ENCODE results near the gene PHETA1.
"Not testable (repeated sequence)": the region's sequence is repeated elsewhere in the genome, so short reads cannot be mapped to it uniquely, and the experiment has no call there.

PHETA1 gene

GRCh38 chr12:111347891-111348644 is 20.8 kb downstream of the PHETA1 start:
- no peak for DNase-seq

GRCh38 chr12:111344254-111344875 is 24.5 kb downstream of the PHETA1 start:
- DNase-seq, result no peak

GRCh38 chr12:111343181-111343580 is 25.7 kb downstream of the PHETA1 start:
- no peak for DNase-seq

GRCh38 chr12:111342376-111342775 is 26.5 kb downstream of the PHETA1 start:
- no peak for DNase-seq

- no peak for DNase-seq
Observed at GRCh38 chr12:111341426-111342065, 27.3 kb downstream of the PHETA1 start.

GRCh38 chr12:111340680-111341079 is 28.2 kb downstream of the PHETA1 start:
- DNase-seq, result not testable (repeated sequence)

GRCh38 chr12:111340231-111340630 is 28.7 kb downstream of the PHETA1 start:
- DNase-seq, result no peak

GRCh38 chr12:111339321-111339938 is 29.5 kb downstream of the PHETA1 start:
- DNase-seq, result no peak

GRCh38 chr12:111338096-111338495 is 30.8 kb downstream of the PHETA1 start:
- no peak for DNase-seq

GRCh38 chr12:111337371-111337770 is 31.5 kb downstream of the PHETA1 start:
- no peak for DNase-seq

- not testable (repeated sequence) for DNase-seq
Observed at GRCh38 chr12:111336411-111336810, 32.5 kb downstream of the PHETA1 start.

- DNase-seq, result no peak
Observed at GRCh38 chr12:111335811-111336210, 33.1 kb downstream of the PHETA1 start.

GRCh38 chr12:111335301-111335700 is 33.6 kb downstream of the PHETA1 start:
- DNase-seq, result not testable (repeated sequence)

- no peak for DNase-seq
Observed at GRCh38 chr12:111334393-111334915, 34.4 kb downstream of the PHETA1 start.

- DNase-seq, result peak; percentile 49
Observed at GRCh38 chr12:111330800-111331752, 37.8 kb downstream of the PHETA1 start.

- no peak for DNase-seq
Observed at GRCh38 chr12:111328138-111328537, 40.8 kb downstream of the PHETA1 start.

GRCh38 chr12:111327474-111327873 is 41.4 kb downstream of the PHETA1 start:
- DNase-seq, result no peak

GRCh38 chr12:111322336-111323250 is 46.3 kb downstream of the PHETA1 start:
- peak; percentile 96 for DNase-seq

GRCh38 chr12:111321317-111321716 is 47.6 kb downstream of the PHETA1 start:
- no peak for DNase-seq

- DNase-seq, result no peak
Observed at GRCh38 chr12:111320258-111321050, 48.4 kb downstream of the PHETA1 start.
